BJ (cell line): ENCODE results near the gene ORC3. TPM values are rescaled to one million over a fixed set of nuclear protein-coding genes. Genes with fewer than 3 reads are reported as not detected.
A peak's percentile ranks its signal among the peaks of the same experiment; 100 is the strongest.

Experiments used
- CTCF ChIA-PET: fragments of 350-600 bp; formaldehyde crosslinking; extraction: SDS; loops from one replicate; lab custom pipeline; 2021; ENCODE audit warnings: antibody characterized with exemption, inconsistent platforms; lab: Yijun Ruan, JAX
- POLR2A ChIA-PET: fragments of 300-600 bp; sonication (Branson Sonifier 250); formaldehyde crosslinking; extraction: SDS; loops from one replicate; lab custom pipeline; 2021; ENCODE audit warnings: antibody characterized with exemption; lab: Charles Lee
- DNase-seq: peaks from one replicate; pipeline ENCODE4 v3.0.0-alpha.2; 2011; ENCODE audit warnings: low read depth
- H3K27me3 ChIP-seq: 2 replicates; pipeline ENCODE4 v1.6.0; 2011; ENCODE audit warnings: low read length; ENCODE audit not compliant: control insufficient read depth, insufficient read depth
- H3K36me3 ChIP-seq: 2 replicates; pipeline ENCODE4 v1.5.1; 2011; ENCODE audit warnings: low read length; ENCODE audit not compliant: control insufficient read depth, insufficient read depth
- H3K4me3 ChIP-seq: 2 replicates; pipeline ENCODE4 v1.5.1; 2011; ENCODE audit warnings: low read depth, mild to moderate bottlenecking, control low read depth, low read length
- CTCF ChIP-seq: IDR thresholded peaks from 2 replicates; pipeline ENCODE4 v1.5.1; 2011; ENCODE audit warnings: low read depth, mild to moderate bottlenecking, control low read depth, inconsistent platforms, low read length, moderate library complexity; ENCODE audit not compliant: insufficient read depth
- polyA plus RNA-seq: library from polyadenylated mRNA; depleted of rRNA; stranded (reverse); fragments of >200 nt; gene quantifications from 2 replicates; pipeline ENCODE4 v1.2.3, GENCODE V29; 2011

Gene ORC3
- polyA plus RNA-seq, 1 experiment = 17.3 TPM

- CTCF ChIA-PET = no interaction called here
- POLR2A ChIA-PET = no interaction called here
Measured at GRCh38 chr6:87575423-87575822, 14.5 kb upstream of the ORC3 start.

GRCh38 chr6:87583822-87584221, 6.1 kb upstream of the ORC3 start:
- no peak for TF ChIP-seq CTCF
- DNase-seq = no peak
- no peaks in the 10 kb centered on the region for H3K27me3 ChIP-seq
- H3K36me3 ChIP-seq = peaks cover 2% of the 10 kb centered on the region
- no peak overlapping the region for H3K4me3 ChIP-seq
- CTCF ChIA-PET = interaction anchor here (0.6 kb wide), 1 partner anchor 22 kb away, joined by 4 read pairs; no protein-coding TSS in a partner anchor
- POLR2A ChIA-PET = no interaction called here

More at GRCh38 chr6:87575423-87575822, 14.5 kb upstream of the ORC3 start:
- no peaks in the 10 kb centered on the region; the same call in 1 of the 2 replicates for H3K36me3 ChIP-seq
- no peak for TF ChIP-seq CTCF
- DNase-seq = no peak
- H3K4me3 ChIP-seq = no peak overlapping the region
- no peaks in the 10 kb centered on the region for H3K27me3 ChIP-seq

GRCh38 chr6:87586371-87587077, 3.4 kb upstream of the ORC3 start:
- H3K27me3 ChIP-seq = no peaks in the 10 kb centered on the region
- ChIA-PET POLR2A (no interaction called here), CTCF (no interaction called here)
- no peak for DNase-seq
- TF ChIP-seq CTCF = no peak
- H3K4me3 ChIP-seq = no peak overlapping the region
- H3K36me3 ChIP-seq = 0 out of 2 replicates have a peak, but pooled peaks cover under 1% of the 10 kb centered on the region

GRCh38 chr6:87588756-87589407, 1.1 kb upstream of the ORC3 start:
- TF ChIP-seq CTCF = no peak
- no peaks in the 10 kb centered on the region for H3K36me3 ChIP-seq
- H3K4me3 ChIP-seq = peak overlapping the region; percentile 71
- no peak for DNase-seq
- ChIA-PET CTCF (interaction anchor here (0.9 kb wide), 2 partner anchors 10 to 111 kb away, joined by 3 read pairs; no protein-coding TSS in a partner anchor), POLR2A (interaction anchor here (0.6 to 0.7 kb wide), 3 partner anchors 114 to 1459 kb away, joined by 3 to 5 read pairs (median 3); no protein-coding TSS in a partner anchor)
- H3K27me3 ChIP-seq = no peaks in the 10 kb centered on the region

DNA sequence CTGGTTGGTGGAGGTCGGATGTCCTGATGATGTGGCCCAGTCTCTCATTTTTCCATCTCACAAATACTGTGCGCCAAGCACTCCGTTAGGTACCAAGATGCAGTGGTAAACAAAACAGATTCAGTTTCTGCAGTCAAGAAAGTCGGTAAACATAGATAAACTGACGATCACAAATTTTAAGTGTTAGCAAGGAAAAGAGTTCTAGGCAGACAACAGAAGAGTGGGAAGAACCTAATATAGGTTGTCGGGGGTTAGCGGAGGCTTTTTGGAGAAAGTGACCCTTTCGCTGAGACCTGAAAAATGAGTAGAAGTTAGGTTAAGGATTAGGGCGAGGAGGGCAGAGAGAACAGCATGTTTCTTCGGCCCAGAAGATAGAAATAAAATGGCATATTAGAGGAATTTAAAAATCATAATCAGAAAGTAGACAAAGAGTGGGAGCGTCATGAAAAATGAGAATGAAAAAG, 514 bp downstream of the ORC3 start:
- no peaks in the 10 kb centered on the region for H3K36me3 ChIP-seq
- POLR2A ChIA-PET = interaction anchor here (0.5 to 0.6 kb wide), 2 partner anchors 106 to 200 kb away, joined by 7 to 13 read pairs; no protein-coding TSS in a partner anchor
- TF ChIP-seq CTCF = no peak

More for the DNA sequence above, 514 bp downstream of the ORC3 start:
- Histone ChIP-seq H3K27me3 (no peaks in the 10 kb centered on the region), H3K4me3 (peak overlapping the region; percentile 71)
- no peak for DNase-seq
- CTCF ChIA-PET = interaction anchor here (1.6 kb wide), 1 partner anchor 9 kb away, joined by 3 read pairs; no protein-coding TSS in a partner anchor
